ENCODE measurements around the gene SLC37A3.

Gene SLC37A3

DNA sequence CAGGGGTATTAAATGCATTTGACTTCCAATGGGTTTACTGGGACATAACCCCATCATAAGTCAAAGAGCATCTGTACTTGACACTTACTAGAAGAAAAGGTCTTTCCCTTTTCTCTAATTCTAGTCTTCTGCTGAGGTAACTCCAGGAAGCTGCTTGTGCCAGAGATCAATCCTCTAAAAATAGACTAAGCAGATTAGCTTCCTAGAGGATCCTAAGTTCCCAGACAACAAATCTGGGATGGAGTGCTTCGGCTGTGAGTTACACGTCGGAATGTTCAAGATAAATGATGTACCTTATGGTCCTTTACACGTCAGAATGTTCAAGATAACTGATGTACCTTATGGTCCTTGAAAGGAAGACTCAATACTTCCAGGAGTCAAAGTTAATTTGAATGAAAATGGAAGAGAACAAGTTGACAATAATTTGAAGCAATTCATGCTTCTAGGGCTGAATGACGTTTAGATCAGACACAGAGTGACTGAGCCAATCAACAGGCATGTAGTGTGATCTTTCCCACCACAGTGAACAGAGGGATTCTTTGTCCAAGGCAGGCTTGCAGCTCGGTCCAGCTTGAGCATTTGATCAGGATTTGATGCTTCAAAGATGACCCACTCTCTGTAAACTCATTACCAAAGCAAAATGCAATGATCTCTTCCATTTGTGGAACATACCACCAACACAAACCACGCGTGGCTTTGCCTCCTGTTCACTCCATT is 63.8 kb downstream of the SLC37A3 start:
- DNase-seq: peak; percentile 44
- no peak overlapping the region for H3K27ac ChIP-seq
- TF ChIP-seq CTCF (IDR thresholded peaks at IDR 0.05; ENCODE audit: low read depth, low read length): no peak
- no peaks in the 10 kb centered on the region for H3K9me3 ChIP-seq (ENCODE audit: severe bottlenecking)
- no peak overlapping the region for H3K4me3 ChIP-seq (ENCODE audit: low read depth, low read length)
- H3K36me3 ChIP-seq: peaks cover 15% of the 10 kb centered on the region
- H3K27me3 ChIP-seq (ENCODE audit: insufficient read depth, low read depth, severe bottlenecking): no peaks in the 10 kb centered on the region

DNA sequence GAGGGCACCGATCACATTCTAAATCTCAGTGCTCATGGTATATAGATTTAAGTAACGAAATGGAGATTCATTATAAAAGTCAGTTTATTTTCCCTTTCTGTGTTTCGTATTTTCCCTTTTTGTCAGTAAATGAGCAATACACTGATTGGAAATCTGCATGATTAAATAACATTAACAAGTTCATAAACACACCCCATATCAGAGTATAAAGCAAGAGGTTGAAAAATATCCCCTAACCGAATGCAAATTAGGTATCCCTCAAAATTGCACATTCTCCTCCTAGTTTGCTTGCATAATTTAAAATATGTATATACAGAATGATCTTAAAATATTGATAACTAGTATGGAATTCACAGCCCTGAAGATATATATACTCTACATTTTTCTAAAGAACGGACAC is 64.6 kb downstream of the SLC37A3 start:
- H3K27me3 ChIP-seq (ENCODE audit: insufficient read depth, low read depth, severe bottlenecking): no peaks in the 10 kb centered on the region
- H3K9me3 ChIP-seq (ENCODE audit: severe bottlenecking): no peaks in the 10 kb centered on the region
- no peak for DNase-seq
- H3K27ac ChIP-seq: no peak overlapping the region
- no peak overlapping the region for H3K4me3 ChIP-seq (ENCODE audit: low read depth, low read length)
- H3K36me3 ChIP-seq: peaks cover 15% of the 10 kb centered on the region
- no peak for TF ChIP-seq CTCF (IDR thresholded peaks at IDR 0.05; ENCODE audit: low read depth, low read length)

- no peak overlapping the region for H3K27ac ChIP-seq
- H3K4me3 ChIP-seq (ENCODE audit: low read depth, low read length): no peak overlapping the region
- no peaks in the 10 kb centered on the region for H3K27me3 ChIP-seq (ENCODE audit: insufficient read depth, low read depth, severe bottlenecking)
- no peak for TF ChIP-seq CTCF (IDR thresholded peaks at IDR 0.05; ENCODE audit: low read depth, low read length)
- peaks cover 15% of the 10 kb centered on the region for H3K36me3 ChIP-seq
- H3K9me3 ChIP-seq (ENCODE audit: severe bottlenecking): no peaks in the 10 kb centered on the region
- DNase-seq: no peak
Observed at GRCh38 chr7:140333223-140333622, 65.1 kb downstream of the SLC37A3 start.

GRCh38 chr7:140330595-140330994 is 67.7 kb downstream of the SLC37A3 start:
- TF ChIP-seq CTCF (IDR thresholded peaks at IDR 0.05; ENCODE audit: low read depth, low read length): no peak
- Histone ChIP-seq H3K4me3 (ENCODE audit: low read depth, low read length) (no peak overlapping the region), H3K36me3 (peaks cover 7% of the 10 kb centered on the region; the same call in 1 of the 2 replicates), H3K27ac (no peak overlapping the region), H3K9me3 (ENCODE audit: severe bottlenecking) (no peaks in the 10 kb centered on the region), H3K27me3 (ENCODE audit: insufficient read depth, low read depth, severe bottlenecking) (no peaks in the 10 kb centered on the region)
- no peak for DNase-seq

- no peak for DNase-seq
- H3K36me3 ChIP-seq: peaks cover 2% of the 10 kb centered on the region; the same call in 1 of the 2 replicates
- H3K4me3 ChIP-seq (ENCODE audit: low read depth, low read length): no peak overlapping the region
- no peaks in the 10 kb centered on the region for H3K9me3 ChIP-seq (ENCODE audit: severe bottlenecking)
- TF ChIP-seq CTCF (IDR thresholded peaks at IDR 0.05; ENCODE audit: low read depth, low read length): no peak
- H3K27me3 ChIP-seq (ENCODE audit: insufficient read depth, low read depth, severe bottlenecking): no peaks in the 10 kb centered on the region
- no peak overlapping the region for H3K27ac ChIP-seq
Observed at GRCh38 chr7:140330128-140330527, 68.2 kb downstream of the SLC37A3 start.

GRCh38 chr7:140327261-140327661 is 71.1 kb downstream of the SLC37A3 start:
- H3K9me3 ChIP-seq (ENCODE audit: severe bottlenecking): no peaks in the 10 kb centered on the region
- H3K27ac ChIP-seq: no peak overlapping the region
- DNase-seq: no peak
- H3K36me3 ChIP-seq: no peaks in the 10 kb centered on the region
- H3K27me3 ChIP-seq (ENCODE audit: insufficient read depth, low read depth, severe bottlenecking): no peaks in the 10 kb centered on the region
- no peak overlapping the region for H3K4me3 ChIP-seq (ENCODE audit: low read depth, low read length)
- TF ChIP-seq CTCF (IDR thresholded peaks at IDR 0.05; ENCODE audit: low read depth, low read length): no peak
